ENCODE measurements around the gene CXorf49. TPM values are rescaled to one million over a fixed set of nuclear protein-coding genes. Genes with fewer than 3 reads are reported as not detected.

Gene CXorf49
- total and polyA plus RNA-seq, 12 donors = not detected

- intact Hi-C loops (cut with DNase I) = no loop called here
Observed at GRCh38 chrX:71668248-71668595, 49.9 kb downstream of the CXorf49 start.

DNA sequence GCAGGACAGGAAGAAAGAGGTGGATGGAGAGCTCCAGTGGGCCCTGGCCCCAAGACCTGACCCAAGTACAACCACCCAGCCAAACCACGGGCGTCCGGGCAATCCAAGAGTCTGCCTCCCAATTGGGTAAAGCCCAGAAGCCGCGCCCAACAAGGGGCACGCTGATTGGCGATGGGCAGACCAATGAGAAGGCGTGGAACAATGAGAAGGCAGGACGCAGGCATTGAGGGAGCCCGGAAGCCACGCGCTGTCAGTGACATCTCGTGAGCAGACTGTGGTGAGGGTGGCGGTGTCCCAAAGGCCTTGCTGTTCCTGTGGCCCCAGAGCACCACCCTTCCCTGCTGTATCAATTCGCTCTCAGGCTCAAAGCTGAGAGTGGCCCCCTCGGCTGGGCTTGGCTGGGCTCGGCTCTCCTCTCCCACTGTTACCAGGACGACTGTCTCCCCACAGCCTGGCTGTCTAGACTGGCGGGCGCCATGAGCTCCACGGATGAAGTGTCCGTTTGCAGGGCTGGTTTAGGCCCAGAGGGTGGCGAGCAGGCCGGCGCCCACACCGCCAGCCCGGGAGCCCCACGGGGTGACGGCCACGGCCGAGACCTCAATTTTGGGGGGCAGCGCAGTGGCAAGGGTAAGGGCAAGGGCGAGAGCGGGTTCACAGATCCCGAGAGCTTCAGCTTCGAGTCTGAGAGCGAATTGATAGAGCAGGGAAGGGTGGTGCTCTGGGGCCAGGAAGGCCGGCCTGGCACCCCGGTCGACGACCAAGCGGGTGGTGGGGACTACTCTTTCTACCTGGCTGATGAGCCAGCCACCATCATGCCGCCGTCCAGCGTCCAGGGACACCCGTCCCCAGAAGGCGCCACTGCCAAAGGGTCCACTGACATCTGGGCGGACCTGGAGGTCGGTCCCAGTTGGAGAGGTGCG lies 50.5 kb downstream of the CXorf49 start, which contains the start of gene LOC101059915:
LOC101059915 (plus strand) TSS at position 219 of the 920 bp plus-strand sequence.
- no peak for DNase-seq

More at GRCh38 chrX:71668248-71668595, 49.9 kb downstream of the CXorf49 start:
- Histone ChIP-seq H3K27ac (no peak overlapping the region), H3K27me3 (no peaks in the 10 kb centered on the region), H3K36me3 (replicated peaks in 1 of 2) (no peaks in the 10 kb centered on the region), H3K9me3 (replicated peaks in 1 of 3) (no peaks in the 10 kb centered on the region), H3K4me3 (no peak overlapping the region), H3K4me1 (replicated peaks in 1 of 2) (no peaks in the 10 kb centered on the region)
- TF ChIP-seq POLR2A (IDR thresholded peaks at IDR 0.05) (no peak), CTCF (IDR thresholded peaks at IDR 0.05) (no peak)
- DNase-seq = no peak
- 91 to 95% (median 95%) methylated on average over 13 to 16 of the region's 16 CpGs; no CpG with 5 or more reads in 1 of the 4 donors for WGBS, 4 donors

GRCh38 chrX:71666240-71667223 lies 51.6 kb downstream of the CXorf49 start:
- Histone ChIP-seq H3K36me3 (replicated peaks in 1 of 2) (no peaks in the 10 kb centered on the region), H3K4me1 (replicated peaks in 1 of 2) (no peaks in the 10 kb centered on the region), H3K27me3 (no peaks in the 10 kb centered on the region), H3K27ac (no peak overlapping the region), H3K4me3 (no peak overlapping the region), H3K9me3 (replicated peaks in 1 of 3) (no peaks in the 10 kb centered on the region)
- 89 to 95% (median 93%) methylated on average over 16 to 48 of the region's 48 CpGs for WGBS, 4 donors
- no peak for DNase-seq
- intact Hi-C loops (cut with DNase I) = no loop called here
- TF ChIP-seq CTCF (IDR thresholded peaks at IDR 0.05) (no peak), POLR2A (IDR thresholded peaks at IDR 0.05) (no peak)

More for the DNA sequence above, 50.5 kb downstream of the CXorf49 start, which contains the start of gene LOC101059915:
- intact Hi-C loops (cut with DNase I) = no loop called here
- TF ChIP-seq POLR2A (IDR thresholded peaks at IDR 0.05) = no peak
- no peak for TF ChIP-seq CTCF (IDR thresholded peaks at IDR 0.05)
- 92 to 94% (median 93%) methylated on average over 25 to 50 of the region's 50 CpGs for WGBS, 4 donors
- Histone ChIP-seq H3K4me3 (no peak within 1 kb of the TSS), H3K4me1 (replicated peaks in 1 of 2) (no peaks in the 10 kb centered on the region), H3K27ac (no peak within 1 kb of the TSS), H3K27me3 (no peaks in the 10 kb centered on the region), H3K36me3 (replicated peaks in 1 of 2) (no peaks in the 10 kb centered on the region), H3K9me3 (replicated peaks in 1 of 3) (no peaks in the 10 kb centered on the region)

GRCh38 chrX:71665747-71666146 lies 52.3 kb downstream of the CXorf49 start:
- no peak overlapping the region for H3K27ac ChIP-seq
- no peaks in the 10 kb centered on the region for H3K27me3 ChIP-seq
- H3K4me1 ChIP-seq (replicated peaks in 1 of 2) = no peaks in the 10 kb centered on the region
- no peaks in the 10 kb centered on the region for H3K9me3 ChIP-seq (replicated peaks in 1 of 3)
- intact Hi-C loops (cut with DNase I) = no loop called here
- no peak for DNase-seq
- WGBS, 4 donors = 67 to 86% (median 77%) methylated on average over 6 to 10 of the region's 10 CpGs
- TF ChIP-seq CTCF (IDR thresholded peaks at IDR 0.05) = no peak
- no peak for TF ChIP-seq POLR2A (IDR thresholded peaks at IDR 0.05)
- no peak overlapping the region for H3K4me3 ChIP-seq
- no peaks in the 10 kb centered on the region for H3K36me3 ChIP-seq (replicated peaks in 1 of 2)

Measured in adrenal gland (tissue), 12 donors.